Measurements from ENCODE around the gene TNNI2. TPM values are rescaled to one million over a fixed set of nuclear protein-coding genes. Genes with fewer than 3 reads are reported as not detected.
A peak's percentile ranks its signal among the peaks of the same experiment; 100 is the strongest.

TNNI2 gene
- total and polyA plus RNA-seq, 2 donors = 4.5 to 13.4 TPM

- Histone ChIP-seq H3K27ac (ENCODE audit: low read depth in 1 of 2, low read length in 1 of 2) (no peak overlapping the region), H3K27me3 (ENCODE audit: control insufficient read depth in 2 of 2, insufficient read depth in 1 of 2, low read length in 1 of 2) (peaks cover 0 to 11% of the 10 kb centered on the region in 2 donors)
Measured at GRCh38 chr11:1868056-1868635, 29.4 kb downstream of the TNNI2 start.

GRCh38 chr11:1868636-1869291 is 30.0 kb downstream of the TNNI2 start:
- Histone ChIP-seq H3K4me3 (ENCODE audit: low read length in 2 of 2) (no peak overlapping the region), H3K36me3 (ENCODE audit: control insufficient read depth in 2 of 2, insufficient read depth in 2 of 2, low read length in 1 of 2) (peaks cover 0 to 5% of the 10 kb centered on the region in 2 donors), H3K4me1 (ENCODE audit: control insufficient read depth in 2 of 2, insufficient read depth in 2 of 2, low read length in 2 of 2) (peaks cover 0 to 15% of the 10 kb centered on the region in 2 donors), H3K27me3 (ENCODE audit: control insufficient read depth in 2 of 2, insufficient read depth in 1 of 2, low read length in 1 of 2) (peaks cover 0 to 11% of the 10 kb centered on the region in 2 donors), H3K9me3 (ENCODE audit: control insufficient read depth in 2 of 2, insufficient read depth in 1 of 2, low read length in 1 of 2) (no peaks in the 10 kb centered on the region), H3K27ac (ENCODE audit: low read depth in 1 of 2, low read length in 1 of 2) (no peak overlapping the region)
- DNase-seq (ENCODE audit: low read depth in 6 of 9, low spot score in 9 of 9) = no peak
- 91% methylated on average over 25 of the region's 25 CpGs for WGBS

More at GRCh38 chr11:1868056-1868635, 29.4 kb downstream of the TNNI2 start:
- WGBS = 96% methylated on average over 14 of the region's 14 CpGs
- no peak for DNase-seq (ENCODE audit: low read depth in 6 of 9, low spot score in 9 of 9)
- Histone ChIP-seq H3K9me3 (ENCODE audit: control insufficient read depth in 2 of 2, insufficient read depth in 1 of 2, low read length in 1 of 2) (no peaks in the 10 kb centered on the region), H3K4me1 (ENCODE audit: control insufficient read depth in 2 of 2, insufficient read depth in 2 of 2, low read length in 2 of 2) (peaks cover 0 to 15% of the 10 kb centered on the region in 2 donors), H3K36me3 (ENCODE audit: control insufficient read depth in 2 of 2, insufficient read depth in 2 of 2, low read length in 1 of 2) (peaks cover 0 to 5% of the 10 kb centered on the region in 2 donors), H3K4me3 (ENCODE audit: low read length in 2 of 2) (no peak overlapping the region)

GRCh38 chr11:1869427-1870325 is 30.9 kb downstream of the TNNI2 start:
- Histone ChIP-seq H3K27ac (ENCODE audit: low read depth in 1 of 2, low read length in 1 of 2) (no peak overlapping the region), H3K27me3 (ENCODE audit: control insufficient read depth in 2 of 2, insufficient read depth in 1 of 2, low read length in 1 of 2) (peaks cover 0 to 11% of the 10 kb centered on the region in 2 donors), H3K4me3 (ENCODE audit: low read length in 2 of 2) (no peak overlapping the region), H3K9me3 (ENCODE audit: control insufficient read depth in 2 of 2, insufficient read depth in 1 of 2, low read length in 1 of 2) (no peaks in the 10 kb centered on the region), H3K4me1 (ENCODE audit: control insufficient read depth in 2 of 2, insufficient read depth in 2 of 2, low read length in 2 of 2) (peaks cover 0 to 14% of the 10 kb centered on the region in 2 donors), H3K36me3 (ENCODE audit: control insufficient read depth in 2 of 2, insufficient read depth in 2 of 2, low read length in 1 of 2) (peaks cover 0 to 5% of the 10 kb centered on the region in 2 donors)
- WGBS = 90% methylated on average over 34 of the region's 34 CpGs
- no peak for DNase-seq (ENCODE audit: low read depth in 6 of 9, low spot score in 9 of 9)

DNA sequence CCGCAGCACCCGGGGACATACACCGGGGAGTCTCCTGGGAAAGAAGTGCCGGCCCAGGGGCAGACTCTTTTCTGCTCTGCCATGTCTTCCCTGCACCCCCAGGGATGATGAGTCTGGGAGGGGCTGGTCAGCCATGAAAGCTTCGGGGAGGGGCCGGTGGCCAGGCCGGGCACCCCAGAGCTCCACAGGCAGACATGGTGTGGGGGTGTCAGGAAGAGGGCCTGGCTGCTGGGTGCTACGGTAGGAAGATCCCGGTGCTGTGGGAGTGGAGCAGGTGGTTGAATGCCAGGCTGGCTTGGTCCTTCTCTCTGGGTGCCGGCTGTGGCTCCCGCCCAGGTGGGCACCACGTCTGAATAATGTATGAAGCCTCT is 31.5 kb downstream of the TNNI2 start:
- H3K36me3 ChIP-seq (ENCODE audit: control insufficient read depth in 2 of 2, insufficient read depth in 2 of 2, low read length in 1 of 2) = peaks cover 0 to 5% of the 10 kb centered on the region in 2 donors
- WGBS = 92% methylated on average over 12 of the region's 12 CpGs

GRCh38 chr11:1870721-1871466 is 32.1 kb downstream of the TNNI2 start:
- WGBS = 85% methylated on average over 50 of the region's 50 CpGs
- no peak overlapping the region for H3K4me3 ChIP-seq (ENCODE audit: low read length in 2 of 2)
- DNase-seq (ENCODE audit: low read depth in 6 of 9, low spot score in 9 of 9) = peak in 1 of 9 donors; percentile 35

More for the DNA sequence above, 31.5 kb downstream of the TNNI2 start:
- DNase-seq (ENCODE audit: low read depth in 6 of 9, low spot score in 9 of 9) = no peak
- H3K9me3 ChIP-seq (ENCODE audit: control insufficient read depth in 2 of 2, insufficient read depth in 1 of 2, low read length in 1 of 2) = no peaks in the 10 kb centered on the region
- no peak overlapping the region for H3K27ac ChIP-seq (ENCODE audit: low read depth in 1 of 2, low read length in 1 of 2)
- H3K4me3 ChIP-seq (ENCODE audit: low read length in 2 of 2) = no peak overlapping the region
- peaks cover 0 to 15% of the 10 kb centered on the region in 2 donors for H3K4me1 ChIP-seq (ENCODE audit: control insufficient read depth in 2 of 2, insufficient read depth in 2 of 2, low read length in 2 of 2)
- H3K27me3 ChIP-seq (ENCODE audit: control insufficient read depth in 2 of 2, insufficient read depth in 1 of 2, low read length in 1 of 2) = peaks cover 0 to 11% of the 10 kb centered on the region in 2 donors

DNA sequence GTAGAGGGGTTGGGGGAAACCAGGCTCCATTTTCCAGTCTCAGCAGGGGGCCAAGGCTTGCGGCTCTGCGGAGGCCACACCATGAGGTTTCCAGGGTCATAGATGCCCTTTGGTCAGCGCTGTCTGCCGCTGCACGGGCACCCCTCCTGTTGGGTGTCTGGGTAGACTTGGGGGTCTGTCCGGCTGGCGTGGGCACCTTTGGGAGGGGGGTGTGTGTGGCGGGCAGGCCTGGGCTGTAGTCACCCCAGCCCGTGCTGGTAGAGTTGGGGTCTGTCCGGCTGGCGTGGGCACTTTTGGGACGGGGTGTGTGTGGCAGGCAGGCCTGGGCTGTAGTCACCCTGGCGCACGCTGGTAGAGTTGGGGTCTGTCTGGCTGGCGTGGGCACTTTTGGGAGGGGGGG is 32.8 kb downstream of the TNNI2 start:
- Histone ChIP-seq H3K27ac (ENCODE audit: low read depth in 1 of 2, low read length in 1 of 2) (no peak overlapping the region), H3K4me1 (ENCODE audit: control insufficient read depth in 2 of 2, insufficient read depth in 2 of 2, low read length in 2 of 2) (peaks cover 0 to 22% of the 10 kb centered on the region in 2 donors), H3K4me3 (ENCODE audit: low read length in 2 of 2) (no peak overlapping the region), H3K9me3 (ENCODE audit: control insufficient read depth in 2 of 2, insufficient read depth in 1 of 2, low read length in 1 of 2) (no peaks in the 10 kb centered on the region), H3K27me3 (ENCODE audit: control insufficient read depth in 2 of 2, insufficient read depth in 1 of 2, low read length in 1 of 2) (peaks cover 0 to 11% of the 10 kb centered on the region in 2 donors), H3K36me3 (ENCODE audit: control insufficient read depth in 2 of 2, insufficient read depth in 2 of 2, low read length in 1 of 2) (peaks cover 0 to 4% of the 10 kb centered on the region in 2 donors)
- 94% methylated on average over 15 of the region's 15 CpGs for WGBS
- DNase-seq (ENCODE audit: low read depth in 6 of 9, low spot score in 9 of 9) = no peak

More at GRCh38 chr11:1870721-1871466, 32.1 kb downstream of the TNNI2 start:
- Histone ChIP-seq H3K9me3 (ENCODE audit: control insufficient read depth in 2 of 2, insufficient read depth in 1 of 2, low read length in 1 of 2) (no peaks in the 10 kb centered on the region), H3K27ac (ENCODE audit: low read depth in 1 of 2, low read length in 1 of 2) (no peak overlapping the region), H3K36me3 (ENCODE audit: control insufficient read depth in 2 of 2, insufficient read depth in 2 of 2, low read length in 1 of 2) (peaks cover 0 to 5% of the 10 kb centered on the region in 2 donors), H3K4me1 (ENCODE audit: control insufficient read depth in 2 of 2, insufficient read depth in 2 of 2, low read length in 2 of 2) (peaks cover 0 to 17% of the 10 kb centered on the region in 2 donors), H3K27me3 (ENCODE audit: control insufficient read depth in 2 of 2, insufficient read depth in 1 of 2, low read length in 1 of 2) (peaks cover 0 to 11% of the 10 kb centered on the region in 2 donors)

DNA sequence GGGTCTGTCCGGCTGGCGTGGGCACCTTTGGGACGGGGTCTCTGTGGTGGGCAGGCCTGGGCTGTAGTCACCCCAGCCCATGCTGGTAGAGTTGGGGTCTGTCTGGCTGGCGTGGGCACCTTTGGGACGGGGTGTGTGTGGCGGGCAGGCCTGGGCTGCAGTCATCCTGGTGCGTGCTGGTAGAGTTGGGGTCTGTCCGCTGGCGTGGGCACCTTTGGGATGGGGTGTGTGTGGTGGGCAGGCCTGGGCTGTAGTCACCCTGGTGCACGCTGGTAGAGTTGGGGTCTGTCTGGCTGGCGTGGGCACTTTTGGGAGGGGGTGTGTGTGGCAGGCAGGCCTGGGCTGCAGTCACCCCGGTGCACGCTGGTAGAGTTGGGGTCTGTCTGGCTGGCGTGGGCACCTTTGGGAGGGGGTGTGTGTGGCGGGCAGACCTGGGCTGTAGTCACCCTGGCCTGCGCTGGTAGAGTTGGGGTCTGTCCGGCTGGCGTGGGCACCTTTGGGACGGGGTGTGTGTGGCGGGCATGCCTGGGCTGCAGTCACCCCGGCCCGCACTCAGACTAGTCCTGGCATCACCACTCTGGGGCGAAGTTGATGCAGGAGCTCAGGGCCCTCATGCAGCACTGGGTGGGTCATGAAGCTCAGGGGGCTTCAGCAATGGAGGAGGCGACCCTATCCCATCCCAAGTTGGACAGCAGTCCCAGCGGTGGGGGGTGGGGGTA is 33.6 kb downstream of the TNNI2 start:
- WGBS = 89% methylated on average over 25 of the region's 25 CpGs
- Histone ChIP-seq H3K36me3 (ENCODE audit: control insufficient read depth in 2 of 2, insufficient read depth in 2 of 2, low read length in 1 of 2) (no peaks in the 10 kb centered on the region), H3K4me1 (ENCODE audit: control insufficient read depth in 2 of 2, insufficient read depth in 2 of 2, low read length in 2 of 2) (peaks cover 0 to 22% of the 10 kb centered on the region in 2 donors), H3K27me3 (ENCODE audit: control insufficient read depth in 2 of 2, insufficient read depth in 1 of 2, low read length in 1 of 2) (peaks cover 0 to 11% of the 10 kb centered on the region in 2 donors), H3K27ac (ENCODE audit: low read depth in 1 of 2, low read length in 1 of 2) (no peak overlapping the region), H3K9me3 (ENCODE audit: control insufficient read depth in 2 of 2, insufficient read depth in 1 of 2, low read length in 1 of 2) (no peaks in the 10 kb centered on the region), H3K4me3 (ENCODE audit: low read length in 2 of 2) (no peak overlapping the region)
- DNase-seq (ENCODE audit: low read depth in 6 of 9, low spot score in 9 of 9) = no peak
